Peyer's patch (tissue), 4 donors: Measurements from ENCODE around the gene PROSER1.

Experiments
- POLR2A ChIP-seq, 2 donors: fragments of 450-650 bp; IDR thresholded peaks; one replicate each; pipeline ENCODE4 v1.5.1; 2017; ENCODE audit warnings: antibody characterized with exemption in 2 of 2, mild to moderate bottlenecking in 2 of 2, moderate library complexity in 2 of 2
- TF ChIP-seq, protein P1 (sequence below), 6 experiments: fragments of 450-650 bp in 4 of 6; fragments of 200-600 bp in 2 of 6; sonication (generic) in 1 of 6; IDR thresholded peaks; one replicate each; pipeline ENCODE4 v1.5.1; 2017 to 2019; ENCODE audit warnings: antibody characterized with exemption in 6 of 6, mild to moderate bottlenecking in 3 of 6, moderate library complexity in 1 of 6

DNA sequence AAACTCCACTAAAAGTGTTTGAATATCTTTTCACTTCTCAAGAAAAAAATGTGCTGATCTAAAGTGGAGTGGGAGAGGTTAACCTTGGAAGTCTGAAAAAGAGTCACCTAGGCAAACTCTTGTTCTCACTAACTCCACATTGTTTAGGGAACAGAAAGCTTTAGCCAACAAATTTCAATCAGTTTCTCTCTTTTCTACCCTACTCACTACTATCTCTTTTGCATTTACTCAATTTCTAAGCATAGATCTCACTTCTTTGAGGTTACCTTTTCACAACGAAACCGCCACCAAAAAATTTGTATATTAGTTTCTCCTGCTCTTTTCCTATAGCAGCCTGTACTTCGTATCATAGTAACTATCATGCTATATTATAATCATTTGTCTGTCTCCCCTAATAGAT is 6.6 kb upstream of the PROSER1 start:
- TF ChIP-seq, protein P1, sequence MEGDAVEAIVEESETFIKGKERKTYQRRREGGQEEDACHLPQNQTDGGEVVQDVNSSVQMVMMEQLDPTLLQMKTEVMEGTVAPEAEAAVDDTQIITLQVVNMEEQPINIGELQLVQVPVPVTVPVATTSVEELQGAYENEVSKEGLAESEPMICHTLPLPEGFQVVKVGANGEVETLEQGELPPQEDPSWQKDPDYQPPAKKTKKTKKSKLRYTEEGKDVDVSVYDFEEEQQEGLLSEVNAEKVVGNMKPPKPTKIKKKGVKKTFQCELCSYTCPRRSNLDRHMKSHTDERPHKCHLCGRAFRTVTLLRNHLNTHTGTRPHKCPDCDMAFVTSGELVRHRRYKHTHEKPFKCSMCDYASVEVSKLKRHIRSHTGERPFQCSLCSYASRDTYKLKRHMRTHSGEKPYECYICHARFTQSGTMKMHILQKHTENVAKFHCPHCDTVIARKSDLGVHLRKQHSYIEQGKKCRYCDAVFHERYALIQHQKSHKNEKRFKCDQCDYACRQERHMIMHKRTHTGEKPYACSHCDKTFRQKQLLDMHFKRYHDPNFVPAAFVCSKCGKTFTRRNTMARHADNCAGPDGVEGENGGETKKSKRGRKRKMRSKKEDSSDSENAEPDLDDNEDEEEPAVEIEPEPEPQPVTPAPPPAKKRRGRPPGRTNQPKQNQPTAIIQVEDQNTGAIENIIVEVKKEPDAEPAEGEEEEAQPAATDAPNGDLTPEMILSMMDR (IDR thresholded peaks at IDR 0.05), result no peak
- TF ChIP-seq POLR2A (IDR thresholded peaks at IDR 0.05), result no peak
